Mesendoderm (in vitro differentiated cells): Measurements from ENCODE around the gene SLC6A20. TPM values are rescaled to one million over a fixed set of nuclear protein-coding genes. Genes with fewer than 3 reads are reported as not detected.

Experiments
- DNase-seq: peaks from one replicate; pipeline ENCODE4 v3.0.0; 2013
- H2AK5ac ChIP-seq: 2 replicates; pipeline ENCODE4 v1.6.1; 2013; ENCODE audit warnings: low read length, inconsistent platforms
- H2BK120ac ChIP-seq: 2 replicates; pipeline ENCODE4 v1.6.1; 2013; ENCODE audit warnings: low read depth, mild to moderate bottlenecking, low read length, moderate library complexity, mixed read lengths
- H2BK15ac ChIP-seq: replicated peaks from 2 replicates; pipeline ENCODE4 v1.6.1; 2013; ENCODE audit warnings: low read depth, mild to moderate bottlenecking, moderate library complexity
- H2BK5ac ChIP-seq: 2 replicates; pipeline ENCODE4 v1.6.1; 2013; ENCODE audit warnings: low read length, inconsistent platforms
- H3K18ac ChIP-seq: 2 replicates; pipeline ENCODE4 v1.6.1; 2013; ENCODE audit warnings: mild to moderate bottlenecking, low read length, mixed read lengths
- H3K23ac ChIP-seq: one replicate; pipeline ENCODE4 v1.6.1; 2013; ENCODE audit warnings: low read length
- H3K27ac ChIP-seq: 2 replicates; pipeline ENCODE4 v1.5.1; 2013; ENCODE audit warnings: low read depth, mild to moderate bottlenecking, inconsistent platforms, low read length, moderate library complexity
- H3K27me3 ChIP-seq: 2 replicates; pipeline ENCODE4 v1.6.1; 2013; ENCODE audit warnings: low read length, control low read depth, mild to moderate bottlenecking, inconsistent platforms; ENCODE audit not compliant: insufficient read depth, poor library complexity
- H3K36me3 ChIP-seq: 2 replicates; pipeline ENCODE4 v1.6.1; 2013; ENCODE audit warnings: low read length, inconsistent platforms; ENCODE audit not compliant: control insufficient read depth, insufficient read depth
- H3K4ac ChIP-seq: one replicate; pipeline ENCODE4 v1.6.1; 2013; ENCODE audit warnings: low read depth, mild to moderate bottlenecking, low read length, moderate library complexity
- H3K4me1 ChIP-seq: 2 replicates; pipeline ENCODE4 v1.6.1; 2013; ENCODE audit warnings: low read depth, low read length, inconsistent platforms; ENCODE audit not compliant: control insufficient read depth
- H3K4me2 ChIP-seq: 2 replicates; pipeline ENCODE4 v1.6.1; 2013; ENCODE audit warnings: low read length
- H3K4me3 ChIP-seq: 2 replicates; pipeline ENCODE4 v1.5.1; 2013; ENCODE audit warnings: mild to moderate bottlenecking, low read length
- H3K56ac ChIP-seq: one replicate; pipeline ENCODE4 v1.6.1; 2013; ENCODE audit warnings: low read length
- H3K79me1 ChIP-seq: 2 replicates; pipeline ENCODE4 v1.6.1; 2013; ENCODE audit warnings: low read length, inconsistent platforms
- H3K79me2 ChIP-seq: 2 replicates; pipeline ENCODE4 v1.6.1; 2013; ENCODE audit warnings: mild to moderate bottlenecking, low read length; ENCODE audit not compliant: control insufficient read depth, insufficient read depth
- H3K9ac ChIP-seq: 2 replicates; pipeline ENCODE4 v1.6.1; 2013; ENCODE audit warnings: low read length, inconsistent platforms
- H4K5ac ChIP-seq: one replicate; pipeline ENCODE4 v1.6.1; 2013; ENCODE audit warnings: low read length
- H4K8ac ChIP-seq: one replicate; pipeline ENCODE4 v1.6.1; 2013; ENCODE audit warnings: low read depth, mild to moderate bottlenecking, control low read depth, low read length, moderate library complexity
- WGBS: extraction: QIAGEN DNeasy Blood & Tissue Kit; methylation state at CpG from one replicate; pipeline ENCODE4 v1.1.7; 2013; ENCODE audit warnings: low lambda C conversion rate, missing lambda C conversion rate; ENCODE audit not compliant: insufficient coverage; ENCODE audit errors: extremely low coverage; 5-methylcytosine and 5-hydroxymethylcytosine counted together
- small RNA-seq: library from polyadenylated mRNA; stranded (forward); fragments of <200 nt; extraction: miRNeasy Mini kit (QIAGEN cat#:217004); gene quantifications from one replicate; pipeline ENCODE3, GENCODE V24; 2013; ENCODE audit not compliant: insufficient read depth

The SLC6A20 gene

GRCh38 chr3:45705839-45706808 is 90.2 kb downstream of the SLC6A20 start:
- Histone ChIP-seq H3K4me3 (no peak overlapping the region), H3K4me2 (no peak overlapping the region), H3K4ac (no peak overlapping the region), H3K18ac (no peak overlapping the region), H3K4me1 (peaks cover 2% of the 10 kb centered on the region), H3K9ac (no peak overlapping the region), H2AK5ac (no peak overlapping the region), H4K8ac (no peak overlapping the region), H3K79me1 (peaks cover 3% of the 10 kb centered on the region), H3K23ac (no peak overlapping the region), H2BK5ac (no peak overlapping the region), H3K27ac (no peak overlapping the region), H4K5ac (no peak overlapping the region), H3K79me2 (peaks cover 6% of the 10 kb centered on the region), H3K36me3 (peaks cover 1% of the 10 kb centered on the region), H3K56ac (no peak overlapping the region), H3K27me3 (no peaks in the 10 kb centered on the region), H2BK120ac (no peak overlapping the region), H2BK15ac (no peak overlapping the region)
- WGBS: no CpG with 5 or more reads among the region's 2 CpGs
- DNase-seq: peak; percentile 22

Small RNA genes lying within 50 kb of the gene (small RNA-seq; reads per million reads assigned to genes)
- gene RN7SL145P: not detected
